Activated CD4-positive, alpha-beta memory T cell treated with anti-CD3 and anti-CD28 coated beads for 36 hours (primary cell): ENCODE measurements around the gene MAP2K5. TPM values are rescaled to one million over a fixed set of nuclear protein-coding genes. Genes with fewer than 3 reads are reported as not detected.
A peak's percentile ranks its signal among the peaks of the same experiment; 100 is the strongest.

Source experiments
- CTCF ChIA-PET: fragments of 350-600 bp; sonication (Branson Sonifier 250); formaldehyde crosslinking; loops from one replicate; lab custom pipeline; 2021; ENCODE audit warnings: antibody characterized with exemption, inconsistent platforms; lab: Charles Lee
- POLR2A ChIA-PET: fragments of 350-600 bp; sonication (Branson Sonifier 250); formaldehyde crosslinking; loops from one replicate; lab custom pipeline; 2021; ENCODE audit warnings: antibody characterized with exemption; lab: Charles Lee
- DNase-seq: peaks from one replicate; pipeline ENCODE4 v3.0.0-alpha.2; 2020
- H3K27ac Mint-ChIP-seq: one replicate; pipeline ENCODE4 v1.8.0; 2021; ENCODE audit warnings: mixed read lengths
- H3K27me3 Mint-ChIP-seq: one replicate; pipeline ENCODE4 v1.8.0; 2021; ENCODE audit warnings: mixed read lengths
- H3K36me3 Mint-ChIP-seq: one replicate; pipeline ENCODE4 v1.8.0; 2021; ENCODE audit warnings: mixed read lengths
- H3K4me1 Mint-ChIP-seq: one replicate; pipeline ENCODE4 v1.8.0; 2021; ENCODE audit warnings: low read depth, mixed read lengths
- H3K4me3 Mint-ChIP-seq: one replicate; pipeline ENCODE4 v1.8.0; 2021; ENCODE audit warnings: mild to moderate bottlenecking, mixed read lengths
- H3K9me3 Mint-ChIP-seq: one replicate; pipeline ENCODE4 v1.8.0; 2021; ENCODE audit warnings: mixed read lengths
- intact Hi-C: fragments of 100-400 bp; cut with micrococcal nuclease; formaldehyde crosslinking; loops from one replicate; pipeline ENCODE4 v1.15.1; 2023
- total RNA-seq, 2 experiments: library from RNA; stranded (reverse); gene quantifications; one replicate each; pipeline ENCODE4 v1.2.3, GENCODE V29; 2021

The MAP2K5 gene
- total RNA-seq, 2 experiments from 2014 or later, result 16.5 to 17.4 TPM

GRCh38 chr15:67723294-67724024 is 181.0 kb downstream of the MAP2K5 start:
- Mint-ChIP-seq H3K4me1 (no peaks in the 10 kb centered on the region), H3K36me3 (no peaks in the 10 kb centered on the region), H3K9me3 (no peaks in the 10 kb centered on the region), H3K27me3 (no peaks in the 10 kb centered on the region), H3K27ac (no peak overlapping the region), H3K4me3 (no peak overlapping the region)
- intact Hi-C loops, result no loop called here
- ChIA-PET CTCF (no interaction called here), POLR2A (no interaction called here)
- DNase-seq, result no peak

- no peak for DNase-seq
- Mint-ChIP-seq H3K4me1 (no peaks in the 10 kb centered on the region), H3K36me3 (no peaks in the 10 kb centered on the region), H3K4me3 (no peak overlapping the region), H3K9me3 (no peaks in the 10 kb centered on the region), H3K27me3 (no peaks in the 10 kb centered on the region), H3K27ac (no peak overlapping the region)
- intact Hi-C loops, result no loop called here
- CTCF ChIA-PET, result no interaction called here
- POLR2A ChIA-PET, result no interaction called here
Measured at GRCh38 chr15:67724691-67725375, 182.3 kb downstream of the MAP2K5 start.

- Mint-ChIP-seq H3K27me3 (no peaks in the 10 kb centered on the region), H3K36me3 (no peaks in the 10 kb centered on the region), H3K4me1 (no peaks in the 10 kb centered on the region), H3K27ac (no peak overlapping the region), H3K4me3 (no peak overlapping the region), H3K9me3 (no peaks in the 10 kb centered on the region)
- intact Hi-C loops, result no loop called here
- POLR2A ChIA-PET, result no interaction called here
- no peak for DNase-seq
- CTCF ChIA-PET, result interaction anchor here (0.6 kb wide), 1 partner anchor 1064 kb away, joined by 3 read pairs; no protein-coding TSS in a partner anchor
Measured at GRCh38 chr15:67730135-67730534, 187.6 kb downstream of the MAP2K5 start.

GRCh38 chr15:67731112-67731721 is 188.7 kb downstream of the MAP2K5 start:
- Mint-ChIP-seq H3K9me3 (no peaks in the 10 kb centered on the region), H3K4me1 (peaks cover 3% of the 10 kb centered on the region), H3K27ac (no peak overlapping the region), H3K36me3 (no peaks in the 10 kb centered on the region), H3K27me3 (no peaks in the 10 kb centered on the region), H3K4me3 (no peak overlapping the region)
- DNase-seq, result no peak
- POLR2A ChIA-PET, result no interaction called here
- intact Hi-C loops, result no loop called here
- CTCF ChIA-PET, result no interaction called here

GRCh38 chr15:67732164-67732563 is 189.7 kb downstream of the MAP2K5 start:
- ChIA-PET CTCF (no interaction called here), POLR2A (no interaction called here)
- Mint-ChIP-seq H3K4me3 (no peak overlapping the region), H3K4me1 (peaks cover 3% of the 10 kb centered on the region), H3K36me3 (no peaks in the 10 kb centered on the region), H3K9me3 (no peaks in the 10 kb centered on the region), H3K27ac (no peak overlapping the region), H3K27me3 (no peaks in the 10 kb centered on the region)
- no peak for DNase-seq
- intact Hi-C loops, result no loop called here

GRCh38 chr15:67732671-67733374 is 190.3 kb downstream of the MAP2K5 start:
- Mint-ChIP-seq H3K27me3 (no peaks in the 10 kb centered on the region), H3K4me1 (peaks cover 3% of the 10 kb centered on the region), H3K27ac (no peak overlapping the region), H3K9me3 (no peaks in the 10 kb centered on the region), H3K36me3 (no peaks in the 10 kb centered on the region), H3K4me3 (no peak overlapping the region)
- ChIA-PET CTCF (no interaction called here), POLR2A (no interaction called here)
- intact Hi-C loops, result no loop called here
- no peak for DNase-seq

- Mint-ChIP-seq H3K27ac (no peak overlapping the region), H3K27me3 (no peaks in the 10 kb centered on the region)
- no peak for DNase-seq
Measured at GRCh38 chr15:67735896-67736295, 193.4 kb downstream of the MAP2K5 start.

GRCh38 chr15:67736810-67737209 is 194.3 kb downstream of the MAP2K5 start:
- no peak overlapping the region for H3K27ac Mint-ChIP-seq

More at GRCh38 chr15:67735896-67736295, 193.4 kb downstream of the MAP2K5 start:
- intact Hi-C loops, result no loop called here
- Mint-ChIP-seq H3K9me3 (no peaks in the 10 kb centered on the region), H3K4me3 (no peak overlapping the region), H3K4me1 (peaks cover 5% of the 10 kb centered on the region), H3K36me3 (no peaks in the 10 kb centered on the region)
- CTCF ChIA-PET, result no interaction called here
- POLR2A ChIA-PET, result no interaction called here

GRCh38 chr15:67738056-67738455 is 195.6 kb downstream of the MAP2K5 start:
- no peak overlapping the region for H3K27ac Mint-ChIP-seq
- ChIA-PET CTCF (no interaction called here), POLR2A (no interaction called here)
- no peak overlapping the region for H3K4me3 Mint-ChIP-seq
- intact Hi-C loops, result no loop called here
- H3K4me1 Mint-ChIP-seq, result peaks cover 14% of the 10 kb centered on the region
- no peaks in the 10 kb centered on the region for H3K9me3 Mint-ChIP-seq
- no peak for DNase-seq
- no peaks in the 10 kb centered on the region for H3K27me3 Mint-ChIP-seq
- H3K36me3 Mint-ChIP-seq, result no peaks in the 10 kb centered on the region

More at GRCh38 chr15:67736810-67737209, 194.3 kb downstream of the MAP2K5 start:
- intact Hi-C loops, result no loop called here
- H3K4me3 Mint-ChIP-seq, result no peak overlapping the region
- H3K36me3 Mint-ChIP-seq, result no peaks in the 10 kb centered on the region
- no peak for DNase-seq
- peaks cover 12% of the 10 kb centered on the region for H3K4me1 Mint-ChIP-seq
- no peaks in the 10 kb centered on the region for H3K9me3 Mint-ChIP-seq
- no peaks in the 10 kb centered on the region for H3K27me3 Mint-ChIP-seq
- ChIA-PET CTCF (no interaction called here), POLR2A (no interaction called here)

- intact Hi-C loops, result no loop called here
- Mint-ChIP-seq H3K27me3 (no peaks in the 10 kb centered on the region), H3K9me3 (no peaks in the 10 kb centered on the region), H3K4me1 (peaks cover 31% of the 10 kb centered on the region), H3K27ac (no peak overlapping the region), H3K36me3 (no peaks in the 10 kb centered on the region), H3K4me3 (no peak overlapping the region)
- CTCF ChIA-PET, result no interaction called here
- POLR2A ChIA-PET, result no interaction called here
- DNase-seq, result no peak
Measured at GRCh38 chr15:67740405-67740804, 197.9 kb downstream of the MAP2K5 start.

GRCh38 chr15:67741308-67741707 is 198.8 kb downstream of the MAP2K5 start:
- Mint-ChIP-seq H3K4me3 (no peak overlapping the region), H3K27me3 (no peaks in the 10 kb centered on the region), H3K4me1 (peaks cover 39% of the 10 kb centered on the region), H3K36me3 (no peaks in the 10 kb centered on the region), H3K27ac (no peak overlapping the region), H3K9me3 (no peaks in the 10 kb centered on the region)
- DNase-seq, result peak; percentile 12
- POLR2A ChIA-PET, result no interaction called here
- intact Hi-C loops, result no loop called here
- CTCF ChIA-PET, result no interaction called here

GRCh38 chr15:67743558-67743957 is 201.1 kb downstream of the MAP2K5 start:
- POLR2A ChIA-PET, result no interaction called here
- CTCF ChIA-PET, result no interaction called here
- H3K36me3 Mint-ChIP-seq, result no peaks in the 10 kb centered on the region
- no peaks in the 10 kb centered on the region for H3K27me3 Mint-ChIP-seq
- DNase-seq, result no peak
- H3K4me3 Mint-ChIP-seq, result no peak overlapping the region
- no peak overlapping the region for H3K27ac Mint-ChIP-seq
- peaks cover 44% of the 10 kb centered on the region for H3K4me1 Mint-ChIP-seq
- no peaks in the 10 kb centered on the region for H3K9me3 Mint-ChIP-seq
- intact Hi-C loops, result no loop called here
